GM19328 (cell line): Measurements from ENCODE around the gene B3GAT3.
"Not testable (repeated sequence)": the region's sequence is repeated elsewhere in the genome, so short reads cannot be mapped to it uniquely, and the experiment has no call there.

Experiments used
- ATAC-seq: cut with Tn5 transposase; IDR thresholded peaks from one replicate; pipeline ENCODE4 v1.9.1; 2021; ENCODE audit warnings: mild to moderate bottlenecking, moderate library complexity; ENCODE audit not compliant: unreplicated experiment

Gene B3GAT3

DNA sequence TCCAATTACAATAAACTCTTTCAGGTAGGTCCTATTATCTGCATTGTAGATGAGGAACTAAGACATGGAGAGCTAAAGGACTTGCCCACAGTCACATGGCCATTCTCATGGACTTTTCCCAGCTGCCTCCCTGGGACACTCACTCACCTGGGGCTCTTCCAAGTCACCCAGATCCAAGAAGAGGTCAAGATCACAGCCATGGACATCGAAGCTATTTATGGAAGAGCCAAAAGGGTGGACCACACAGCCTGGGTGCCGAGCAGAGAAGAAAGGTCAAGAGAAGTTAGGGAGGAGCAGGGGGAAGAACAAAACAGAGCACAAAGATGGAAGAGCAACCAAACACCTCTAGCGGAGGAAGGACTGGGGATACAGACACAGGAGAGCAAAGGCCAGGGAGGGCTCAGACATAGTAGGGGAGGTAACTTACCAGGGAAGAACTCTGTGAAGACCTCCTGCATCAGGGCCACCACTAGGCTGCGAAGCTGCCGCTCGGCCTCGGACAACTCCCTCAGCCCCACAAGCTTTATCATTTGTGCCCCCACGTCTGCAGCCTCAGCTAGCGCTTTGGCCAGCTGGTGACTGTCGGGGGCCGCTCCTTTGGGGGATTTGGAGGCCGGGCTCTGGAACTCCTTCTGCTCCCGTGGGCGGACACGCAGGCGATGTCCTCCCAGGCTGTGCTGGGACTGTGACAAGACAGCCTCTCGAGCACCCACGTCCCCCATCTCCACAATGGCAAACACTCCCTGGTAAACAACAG lies 40.6 kb downstream of the B3GAT3 start:
- no peak for ATAC-seq

DNA sequence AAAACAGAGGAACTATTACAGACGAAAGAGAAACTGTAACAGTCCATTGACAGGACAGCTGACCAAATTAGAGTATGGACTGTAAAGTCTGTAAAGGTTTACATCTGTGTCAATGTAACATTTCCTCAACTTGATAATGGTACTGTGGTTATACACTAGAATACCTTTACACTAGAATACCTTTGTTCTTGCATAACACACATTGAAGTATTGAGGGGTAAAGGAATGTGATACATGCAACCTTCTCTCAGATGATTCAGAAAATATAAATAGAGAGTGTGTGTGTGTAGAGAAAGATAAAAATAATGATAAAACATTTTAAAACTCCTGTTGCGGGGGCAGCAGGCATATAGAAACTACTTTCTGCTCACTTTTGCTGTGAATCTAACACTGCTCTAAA lies 42.5 kb downstream of the B3GAT3 start:
- ATAC-seq = no peak

DNA sequence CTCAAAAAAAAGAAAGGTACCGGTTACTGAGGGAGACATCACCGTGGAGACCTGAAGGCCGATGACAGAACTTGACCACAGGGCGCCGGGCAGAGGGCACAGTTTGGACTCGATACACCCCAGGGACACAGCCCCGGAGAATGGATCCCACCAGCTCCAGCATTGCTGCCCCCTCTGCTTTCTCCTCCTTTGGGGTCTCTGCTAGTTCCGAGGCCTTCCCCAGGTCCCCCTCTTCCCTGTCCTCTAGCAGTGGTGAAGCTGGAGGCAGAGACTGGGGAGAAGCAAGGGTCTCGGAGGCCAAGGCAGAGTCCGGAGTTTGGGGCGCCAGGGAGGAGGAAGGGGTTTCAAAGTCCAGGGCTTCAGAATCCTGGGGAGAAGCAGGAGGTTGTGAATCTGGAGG lies 43.2 kb downstream of the B3GAT3 start:
- no peak for ATAC-seq

DNA sequence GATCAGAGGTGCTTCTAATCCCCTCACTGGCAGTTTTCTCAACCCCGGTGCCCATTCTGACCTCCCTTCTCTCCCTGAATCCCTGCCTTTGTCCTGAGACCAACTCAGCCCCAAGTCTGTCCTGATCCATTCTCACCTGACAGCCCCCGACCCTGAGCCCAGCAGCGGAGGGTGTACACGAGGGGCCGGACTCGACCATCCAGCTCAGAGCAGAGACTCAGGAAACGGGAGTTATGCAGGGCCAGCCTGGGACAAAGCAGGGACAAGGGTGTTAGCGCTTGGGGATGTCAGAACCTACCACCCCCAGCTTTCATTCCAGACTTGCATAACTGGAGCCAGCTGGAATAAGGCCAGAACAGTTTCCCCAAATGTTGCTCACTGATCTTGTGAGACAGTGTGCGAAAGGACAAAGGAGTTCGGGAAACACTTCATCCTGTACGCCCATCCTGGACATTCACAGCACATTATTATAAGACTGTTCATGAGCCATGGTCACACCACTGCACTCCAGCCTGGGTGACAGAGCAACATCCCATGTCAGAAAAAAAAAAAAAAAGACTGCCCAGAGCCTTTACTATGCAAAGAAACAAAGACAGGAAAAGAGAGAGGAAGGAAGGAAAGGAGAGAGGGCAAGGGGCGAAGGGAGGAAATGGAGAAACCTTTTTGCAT lies 44.6 kb downstream of the B3GAT3 start:
- ATAC-seq = no peak

DNA sequence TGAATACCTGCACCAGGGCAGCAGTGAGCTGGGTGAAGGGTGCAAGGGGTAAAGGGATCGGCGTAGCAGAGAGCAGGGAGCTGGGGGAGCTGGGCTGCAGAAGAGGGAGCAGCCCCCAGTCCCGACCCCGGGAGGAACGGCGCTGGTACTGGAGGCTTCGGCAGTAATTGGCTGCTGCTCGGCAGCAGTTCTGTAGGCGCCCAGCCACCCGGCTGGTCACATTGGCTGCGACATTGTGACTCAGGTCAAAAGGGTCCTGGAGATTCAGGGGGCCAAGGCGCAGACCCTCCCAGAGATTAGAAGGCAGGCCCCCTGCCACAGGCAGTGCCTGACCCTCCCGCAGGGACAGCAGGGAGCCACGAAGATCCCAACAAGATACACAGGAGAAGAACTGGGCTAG lies 45.9 kb downstream of the B3GAT3 start:
- ATAC-seq = no peak

DNA sequence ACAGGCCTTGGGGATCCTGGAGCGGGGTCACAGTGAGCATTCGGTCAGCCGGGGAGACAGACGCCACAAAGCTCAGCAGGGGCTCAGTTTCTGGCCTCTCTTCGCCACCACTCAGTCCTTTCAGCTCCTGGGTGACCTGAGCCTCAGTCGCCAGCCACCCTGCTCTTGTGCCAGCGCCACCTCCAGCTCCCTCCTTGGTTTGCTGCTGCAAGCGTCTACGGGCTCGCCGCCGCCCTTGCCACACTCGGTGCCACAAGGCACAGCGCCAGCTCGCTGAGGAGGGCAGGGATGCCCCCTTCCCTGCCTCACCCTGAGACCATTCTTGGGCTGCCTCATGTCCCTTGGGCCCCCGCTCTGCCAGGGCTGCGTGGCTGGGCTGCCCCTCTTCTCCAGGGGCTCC lies 46.6 kb downstream of the B3GAT3 start:
- ATAC-seq = no peak

DNA sequence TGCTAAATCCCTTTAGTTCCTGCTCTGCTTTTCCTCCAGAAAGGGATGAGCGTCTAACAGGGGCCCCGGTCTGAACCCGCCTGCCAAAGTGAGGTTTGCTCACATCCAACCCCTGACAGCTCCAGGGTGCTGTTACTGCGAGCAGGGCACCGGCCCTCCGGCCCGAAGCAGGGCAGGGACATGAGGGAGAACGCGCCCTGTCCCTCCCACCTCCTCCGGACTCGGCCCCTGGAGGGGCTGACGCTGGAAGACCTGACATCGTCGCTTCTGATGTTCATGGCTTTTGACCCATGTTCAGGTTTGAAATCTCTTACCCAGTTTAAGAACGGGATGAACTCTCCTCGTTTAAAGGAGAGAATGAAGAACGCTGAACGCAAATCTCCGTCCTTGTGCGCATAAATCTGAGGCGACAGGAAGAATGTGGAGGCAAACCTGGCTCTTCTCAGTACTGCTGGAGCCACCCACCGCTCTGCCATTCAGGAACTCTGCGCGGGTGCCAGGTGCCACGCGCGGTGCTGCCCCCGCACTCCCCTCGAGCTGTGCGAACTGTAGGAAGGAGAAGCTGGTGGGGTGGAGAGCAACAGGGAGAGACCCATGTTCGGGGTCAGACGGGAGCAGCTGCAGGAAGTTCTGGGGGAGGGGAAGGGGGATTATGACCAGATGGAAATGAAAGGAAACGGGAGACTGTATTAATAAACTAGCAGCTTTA lies 47.3 kb downstream of the B3GAT3 start:
- peak; percentile 18 for ATAC-seq

DNA sequence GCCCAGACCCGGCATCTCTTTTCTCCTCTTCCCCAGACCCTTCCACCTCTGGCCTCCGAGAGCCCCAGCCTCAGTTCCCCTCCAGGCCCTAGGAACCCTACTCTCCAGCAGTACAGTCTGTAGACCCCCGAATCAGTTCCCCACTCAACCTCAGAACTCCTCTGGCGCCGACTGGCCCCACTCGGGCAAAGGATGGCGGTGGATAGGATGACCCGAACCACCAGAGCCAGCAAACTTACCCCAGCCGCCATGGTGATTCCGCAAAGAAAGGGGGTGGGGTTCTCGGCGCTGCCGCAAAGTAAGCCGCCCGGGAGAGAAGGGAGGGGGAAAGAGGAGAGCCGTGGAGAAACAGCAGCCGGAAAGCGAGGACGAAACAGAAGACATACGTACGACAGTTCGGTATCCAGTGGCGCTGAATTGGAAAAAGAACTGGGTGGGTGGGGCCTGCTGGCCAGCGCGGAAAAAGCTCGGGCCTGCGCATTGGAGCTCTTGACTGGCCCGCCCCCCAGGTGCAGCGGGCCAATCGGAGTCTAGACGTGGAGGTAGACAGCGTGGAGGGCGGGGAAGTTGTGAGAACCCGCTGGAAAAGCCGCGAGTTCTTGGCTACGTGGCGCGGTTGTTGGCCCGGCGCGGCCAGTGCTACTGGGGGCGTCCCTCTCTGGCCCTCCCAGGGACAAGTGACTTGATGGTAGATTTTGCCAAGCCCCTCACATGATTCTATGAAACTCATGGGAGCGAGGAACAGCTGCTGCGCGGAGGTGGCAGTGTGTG lies 48.0 kb downstream of the B3GAT3 start, which contains the start of gene EEF1G:
TSS of gene EEF1G (minus strand) at position 300 of the 771 bp plus-strand sequence. CDS start at position 251, 49 bp downstream.
- peak; percentile 87 for ATAC-seq

DNA sequence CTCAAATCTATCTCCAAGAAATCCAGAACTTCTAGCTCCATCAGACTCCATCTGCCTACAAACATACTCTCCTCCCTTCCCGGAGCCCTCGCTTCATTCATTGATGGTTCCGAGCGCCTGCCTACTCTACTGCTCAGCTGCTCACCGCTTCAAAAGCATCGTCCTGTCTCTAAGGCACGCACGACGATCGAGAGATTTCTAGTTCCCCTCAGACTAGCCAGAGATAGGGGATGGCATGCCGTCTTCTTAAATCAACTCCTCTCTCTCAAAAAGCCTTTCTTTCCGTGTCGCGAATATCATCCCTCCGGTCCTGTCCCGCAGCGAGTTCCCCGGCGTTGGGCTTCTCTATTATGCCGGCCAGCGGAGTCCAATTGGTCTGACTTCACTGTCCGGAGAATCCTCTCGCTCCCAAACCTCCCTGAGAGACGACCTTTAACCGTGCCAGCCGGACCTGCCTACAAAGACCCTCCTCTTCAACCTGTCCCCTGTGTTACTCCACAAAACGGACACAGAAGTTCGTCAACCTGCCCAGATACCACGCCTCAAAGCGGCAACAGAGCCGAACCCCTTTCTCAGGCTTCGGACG lies 48.7 kb downstream of the B3GAT3 start:
- no peak for ATAC-seq

DNA sequence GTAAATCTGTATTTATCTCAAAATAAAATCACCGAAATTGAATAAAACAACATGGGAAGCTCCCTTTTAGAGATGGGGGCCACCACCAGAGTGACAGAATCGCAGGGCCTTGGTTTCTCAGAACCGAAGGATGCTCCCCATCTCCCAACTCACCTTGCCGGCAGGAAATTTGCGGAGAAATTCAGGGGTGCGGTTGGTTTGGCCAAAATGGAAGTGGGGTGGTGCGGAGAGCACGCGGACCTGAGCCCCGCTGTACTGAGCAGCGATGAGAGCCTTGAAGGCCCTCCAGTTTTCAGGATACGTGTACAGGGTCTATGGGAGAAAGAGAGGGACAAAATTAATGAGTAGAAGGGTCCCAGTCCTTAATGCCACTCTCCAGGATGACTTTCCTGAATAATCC lies 49.4 kb downstream of the B3GAT3 start:
- no peak for ATAC-seq

DNA sequence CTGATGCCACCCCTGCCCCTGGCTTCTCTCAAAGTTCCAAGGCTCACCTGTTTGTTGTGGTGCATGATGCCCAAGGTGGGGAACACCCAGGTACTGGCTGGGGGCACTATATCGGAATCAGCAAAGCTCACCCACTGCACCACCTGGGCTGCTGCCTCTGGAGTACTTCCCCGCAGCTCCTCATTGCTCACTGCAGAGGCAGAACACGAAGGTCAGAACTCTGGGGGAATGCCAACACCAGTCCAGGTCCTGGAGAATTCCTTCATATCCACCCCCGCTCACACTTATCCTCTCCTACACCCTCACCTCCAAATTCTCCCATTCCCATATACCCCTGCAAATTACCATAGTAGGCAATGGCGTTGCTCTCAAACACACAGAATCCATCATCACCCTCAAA lies 50.3 kb downstream of the B3GAT3 start:
- ATAC-seq = not testable (repeated sequence)

DNA sequence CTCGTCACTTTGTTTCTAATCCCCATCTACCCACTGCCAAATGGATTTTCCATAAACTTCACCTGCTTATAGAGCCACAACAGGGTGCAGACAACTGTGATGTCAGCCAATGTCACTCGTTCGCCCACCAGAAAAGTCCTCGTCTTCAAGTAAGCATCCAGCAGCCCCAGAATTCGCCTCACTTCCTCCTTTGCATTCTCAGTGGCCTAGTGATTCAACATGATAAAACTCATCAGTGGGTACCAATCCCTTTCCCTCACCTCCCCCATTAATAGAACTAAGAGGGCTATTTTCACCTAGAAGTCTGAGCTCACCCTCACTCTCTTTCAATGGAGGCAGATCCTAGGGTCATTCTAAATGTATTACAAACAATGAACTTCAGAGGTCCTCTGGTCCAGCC lies 50.9 kb downstream of the B3GAT3 start:
- ATAC-seq = not testable (repeated sequence)

DNA sequence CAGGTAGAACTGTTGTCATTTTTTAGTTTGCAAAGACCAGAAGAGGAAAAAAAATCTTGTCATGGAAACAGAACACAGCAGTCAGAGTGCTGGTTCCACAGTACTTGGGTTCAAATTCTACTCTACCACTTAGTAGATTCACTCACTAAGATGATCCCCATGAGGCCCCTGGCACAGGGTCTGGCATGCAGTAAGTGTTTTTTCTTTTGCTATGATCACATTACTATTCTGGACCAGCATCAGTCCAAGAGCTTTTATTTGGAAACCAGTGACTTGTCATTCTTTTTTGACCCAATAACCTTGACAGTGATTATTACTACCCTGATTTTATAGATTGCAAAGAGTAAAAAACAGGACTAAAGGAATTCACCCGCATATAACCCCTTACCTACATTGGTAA lies 52.2 kb downstream of the B3GAT3 start:
- no peak for ATAC-seq

DNA sequence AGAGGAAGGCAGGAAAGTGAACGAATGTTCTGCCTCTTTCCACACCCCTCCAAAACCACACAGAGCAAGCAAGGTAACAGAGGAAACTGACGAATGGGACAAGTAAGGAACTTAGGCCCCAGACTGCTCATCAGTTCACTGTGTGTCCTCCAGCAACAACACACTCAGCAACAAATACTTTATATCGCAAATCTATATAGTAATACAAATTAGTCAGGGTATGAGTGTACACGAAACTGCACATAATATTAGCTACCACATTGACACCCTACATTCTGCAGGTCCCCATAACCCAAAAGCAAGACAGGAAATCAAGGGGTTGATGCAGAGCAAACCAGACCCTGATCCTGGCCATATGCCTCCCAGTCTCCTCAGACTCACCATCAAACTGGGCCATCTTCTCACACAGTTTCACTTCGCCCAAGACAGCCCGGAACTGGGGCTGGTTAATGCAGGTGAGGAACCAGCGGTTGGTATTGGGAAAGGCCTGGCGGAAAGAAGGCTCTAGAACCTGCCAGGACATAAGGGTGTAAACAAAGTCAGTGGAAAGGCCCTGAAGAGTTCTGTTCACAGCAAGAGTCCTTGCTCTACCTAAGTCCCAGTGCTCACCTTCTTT lies 54.7 kb downstream of the B3GAT3 start:
- no peak for ATAC-seq

DNA sequence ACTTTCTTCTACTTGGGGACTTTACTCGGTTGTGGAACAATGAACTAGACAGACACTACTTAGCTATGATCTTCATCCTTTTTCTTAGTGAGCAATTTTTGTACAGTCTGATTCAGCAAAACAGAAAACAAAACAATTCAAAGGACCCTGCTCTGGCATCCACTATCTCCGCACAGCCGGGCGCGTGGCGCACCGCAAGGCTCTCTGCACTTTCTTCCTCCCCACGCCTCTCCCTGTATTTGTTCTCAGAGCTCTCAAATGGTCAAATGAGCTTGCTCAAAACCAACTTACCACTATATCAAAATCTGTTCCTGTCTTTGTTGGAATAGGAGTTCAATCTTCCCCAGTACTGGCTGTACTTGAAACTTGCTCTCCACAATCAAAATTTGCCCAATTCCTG lies 55.5 kb downstream of the B3GAT3 start:
- no peak for ATAC-seq
